Activated CD8-positive, alpha-beta memory T cell treated with anti-CD3 and anti-CD28 coated beads for 24 hours (primary cell): Measurements from ENCODE around the gene TANGO2.
"Not testable (repeated sequence)": the region's sequence is repeated elsewhere in the genome, so short reads cannot be mapped to it uniquely, and the experiment has no call there.

Experiments used
- DNase-seq: peaks from one replicate; pipeline ENCODE4 v3.0.0-alpha.2; 2020

TANGO2 gene

DNA sequence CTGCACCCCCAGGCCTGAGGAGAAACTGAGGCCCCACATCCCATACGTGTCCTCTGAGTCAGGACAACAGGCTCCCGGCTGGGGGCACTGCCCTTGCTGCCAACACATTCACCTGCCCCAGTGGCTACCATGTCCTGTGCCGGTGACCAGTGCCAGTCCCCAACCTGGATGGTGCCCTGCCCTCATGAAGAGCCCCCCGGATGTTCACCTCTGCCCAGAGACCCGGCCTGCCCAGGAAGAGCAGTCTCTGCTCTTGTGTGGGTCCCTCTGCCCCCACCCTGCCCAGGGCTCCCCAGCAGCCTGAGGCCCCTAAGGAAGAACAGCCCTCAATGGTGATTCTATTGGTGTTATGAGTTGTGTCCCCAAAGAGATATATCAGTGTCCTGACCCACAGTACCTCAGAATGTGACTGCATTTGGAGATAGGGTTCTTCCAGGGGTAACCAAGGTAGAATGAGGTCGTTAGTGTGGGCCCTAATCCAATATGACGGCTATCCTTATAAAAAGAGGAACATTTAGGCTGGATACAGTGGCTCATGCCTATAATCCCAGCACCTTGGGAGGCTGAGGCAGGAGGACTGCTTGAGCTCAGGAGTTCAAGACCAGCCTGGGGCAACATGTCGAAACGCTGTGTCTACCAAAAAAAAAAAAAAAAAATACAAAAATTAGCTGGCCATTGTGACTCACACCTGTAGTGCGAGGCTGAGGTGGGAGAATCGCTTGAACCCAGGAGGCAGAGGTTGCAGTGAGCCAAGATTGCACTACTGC is 45.9 kb downstream of the TANGO2 start:
- no peak for DNase-seq

DNA sequence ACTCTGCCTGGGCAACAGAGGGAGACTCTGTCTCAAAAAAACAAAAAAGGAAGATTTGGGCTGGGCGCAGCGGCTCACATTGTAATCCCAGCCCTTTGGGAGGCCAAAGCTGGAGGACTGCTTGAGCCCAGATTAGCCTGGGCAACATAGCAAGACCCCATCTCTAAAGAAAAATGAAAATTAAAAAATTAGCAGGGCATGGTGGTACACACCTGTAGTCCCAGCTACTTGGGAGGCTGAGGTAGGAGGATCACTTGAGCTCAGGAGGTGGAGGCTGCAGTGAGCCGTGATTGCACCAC is 46.4 kb downstream of the TANGO2 start:
- DNase-seq = not testable (repeated sequence)

DNA sequence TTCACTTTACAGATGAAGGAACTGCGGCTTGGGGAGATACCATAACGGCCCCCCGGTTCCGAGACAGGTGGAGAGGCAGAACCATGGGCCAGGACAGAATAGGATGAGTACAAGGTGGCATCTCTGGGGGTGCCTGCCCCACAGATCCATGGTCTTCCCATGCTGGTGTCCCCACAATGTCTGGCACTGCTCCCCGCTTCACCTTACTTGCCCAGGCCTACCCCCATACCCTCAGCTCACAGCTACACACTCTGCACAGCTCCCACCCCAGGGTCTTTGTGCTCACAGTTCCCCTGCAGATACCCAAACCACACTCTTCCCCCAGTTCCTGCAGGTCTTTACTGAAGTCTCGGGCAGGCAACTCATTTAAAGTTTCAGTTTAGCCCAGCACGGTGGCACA is 47.7 kb downstream of the TANGO2 start:
- no peak for DNase-seq

DNA sequence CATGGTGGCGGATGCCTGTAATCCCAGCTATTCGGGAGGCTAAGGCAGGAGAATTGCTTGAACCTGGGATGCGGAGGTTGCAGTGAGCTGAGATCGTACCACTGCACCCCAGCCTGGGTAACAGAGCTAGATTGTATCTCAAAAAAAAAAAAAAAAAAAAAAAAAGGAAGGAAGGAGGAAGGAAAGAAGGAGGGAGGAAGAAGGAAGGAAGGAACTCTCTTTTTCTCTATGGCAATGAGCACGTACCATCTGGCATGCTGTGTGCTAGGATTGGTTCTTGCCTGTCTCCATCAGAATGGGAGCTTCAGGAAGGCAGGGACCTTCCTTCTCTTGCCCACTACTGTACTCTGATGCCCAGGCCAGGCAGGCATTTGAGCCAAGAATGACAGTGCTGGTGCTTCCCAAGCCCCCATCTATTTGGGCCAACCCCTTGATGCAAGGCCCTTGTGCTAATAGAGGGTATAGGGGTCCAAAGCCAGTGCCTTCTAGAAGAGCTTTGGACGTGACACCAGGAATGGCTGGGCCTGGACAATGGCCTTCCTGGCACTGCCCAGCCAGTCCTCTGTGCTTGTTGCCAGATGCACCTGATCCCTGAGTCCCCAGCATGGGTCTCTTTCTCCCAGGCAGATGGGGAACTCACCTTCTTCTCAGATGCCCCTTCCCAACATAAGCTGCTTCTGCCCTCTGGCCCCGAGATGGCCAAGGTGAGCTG is 48.6 kb downstream of the TANGO2 start:
- no peak for DNase-seq

DNA sequence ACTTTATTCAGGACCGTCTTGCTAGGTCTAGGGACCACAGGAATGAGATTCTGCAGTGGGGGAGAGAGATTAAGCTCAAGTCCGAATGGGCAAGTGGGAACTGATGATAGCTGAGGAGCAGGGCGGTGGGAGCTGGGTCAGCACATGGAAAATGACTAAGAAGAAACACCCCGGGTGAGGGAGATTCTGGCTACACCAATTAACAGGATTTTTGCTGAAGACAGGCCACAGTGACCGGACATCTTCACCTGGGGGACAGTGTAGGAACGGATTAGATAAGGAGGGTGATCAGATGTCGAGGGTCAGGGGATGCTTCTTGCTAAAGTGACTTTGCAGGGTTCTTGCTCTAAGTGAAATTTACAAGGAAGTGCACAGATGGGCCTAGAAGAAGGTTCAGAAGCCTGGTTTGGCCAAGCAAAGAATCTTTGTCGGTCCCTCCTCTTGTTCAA is 50.6 kb downstream of the TANGO2 start:
- DNase-seq = no peak

DNA sequence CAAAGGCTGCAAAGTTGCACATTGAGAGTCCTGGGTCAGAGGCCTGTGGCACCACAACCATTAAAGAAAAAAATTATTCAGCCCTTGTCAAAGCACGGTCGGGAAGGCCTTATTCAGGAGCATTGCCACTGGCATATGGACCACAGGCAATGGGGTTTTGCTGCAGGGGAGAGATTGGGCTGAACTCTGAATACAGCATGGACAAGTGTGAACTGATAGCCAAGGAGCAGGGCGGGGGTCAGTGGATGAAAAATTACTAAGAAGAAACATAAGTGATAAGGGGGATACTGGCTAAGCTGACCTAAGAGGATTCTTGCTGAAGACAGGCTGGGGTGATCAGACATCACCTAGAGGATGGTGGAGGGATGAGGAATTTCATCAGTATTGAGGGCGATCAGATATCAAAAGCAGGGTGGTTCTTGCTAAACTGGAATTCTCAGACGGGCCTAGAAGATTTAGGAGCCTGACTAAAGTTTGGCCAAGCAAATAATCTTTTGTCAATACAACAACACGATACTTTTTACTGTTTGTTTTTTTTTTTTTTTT is 55.8 kb downstream of the TANGO2 start:
- DNase-seq = no peak

DNA sequence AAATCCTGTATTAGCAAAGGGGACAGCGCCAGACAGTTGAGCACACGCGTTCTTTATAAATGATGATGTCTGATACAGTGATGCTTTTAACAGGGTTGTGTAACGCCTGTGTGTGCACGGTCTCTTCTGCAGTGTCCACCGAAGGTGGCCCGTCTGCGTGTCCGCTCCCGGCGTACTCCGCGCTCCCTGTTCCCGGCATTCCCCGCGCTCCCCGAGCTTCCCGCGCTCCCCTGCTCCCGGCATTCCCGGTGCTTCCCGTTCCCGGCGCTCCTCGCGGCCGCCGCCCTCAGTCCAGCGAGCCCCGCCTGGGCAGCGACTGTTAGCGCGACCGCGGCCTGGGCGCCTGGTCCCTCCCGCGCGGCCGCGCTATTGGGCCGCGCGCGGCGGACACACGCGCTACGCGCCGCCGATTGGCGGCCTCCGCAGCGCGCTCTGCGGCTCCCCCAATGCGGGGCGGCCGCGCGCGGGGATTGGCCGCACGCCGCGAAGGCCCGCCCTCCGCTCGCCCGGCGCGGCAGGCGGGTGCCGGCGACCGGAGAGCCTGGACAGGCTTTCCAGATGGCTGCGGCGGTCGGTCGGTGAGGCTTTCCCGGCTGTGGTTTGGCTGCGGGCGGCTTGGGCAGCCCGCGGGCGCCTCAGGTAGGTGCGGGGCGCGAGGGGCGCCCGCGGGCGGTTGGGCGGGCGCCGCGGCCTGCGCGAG is 59.0 kb downstream of the TANGO2 start, which contains the start of gene DGCR8:
DGCR8 (plus strand) TSS at position 497 of the 700 bp plus-strand sequence. CDS start 5,723 bp downstream, outside the sequence.
- peak; percentile 89 for DNase-seq

DNA sequence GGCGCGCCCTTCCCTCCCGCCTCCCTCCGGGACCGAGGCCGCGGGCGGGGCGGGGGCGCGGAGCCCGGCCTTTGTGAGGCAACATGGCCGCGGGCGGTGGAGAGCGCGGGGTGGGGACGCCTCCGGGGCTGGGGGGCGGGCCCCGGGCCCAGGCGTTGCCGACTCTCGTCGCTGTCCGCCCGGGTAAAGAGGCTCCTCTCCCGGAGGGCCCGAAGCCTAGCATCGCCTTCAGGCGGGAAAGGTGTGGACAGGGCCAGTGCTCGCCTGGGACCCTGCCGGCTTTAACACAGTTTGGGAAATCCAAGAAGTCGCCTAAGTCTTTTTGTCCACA is 59.5 kb downstream of the TANGO2 start:
- no peak for DNase-seq

DNA sequence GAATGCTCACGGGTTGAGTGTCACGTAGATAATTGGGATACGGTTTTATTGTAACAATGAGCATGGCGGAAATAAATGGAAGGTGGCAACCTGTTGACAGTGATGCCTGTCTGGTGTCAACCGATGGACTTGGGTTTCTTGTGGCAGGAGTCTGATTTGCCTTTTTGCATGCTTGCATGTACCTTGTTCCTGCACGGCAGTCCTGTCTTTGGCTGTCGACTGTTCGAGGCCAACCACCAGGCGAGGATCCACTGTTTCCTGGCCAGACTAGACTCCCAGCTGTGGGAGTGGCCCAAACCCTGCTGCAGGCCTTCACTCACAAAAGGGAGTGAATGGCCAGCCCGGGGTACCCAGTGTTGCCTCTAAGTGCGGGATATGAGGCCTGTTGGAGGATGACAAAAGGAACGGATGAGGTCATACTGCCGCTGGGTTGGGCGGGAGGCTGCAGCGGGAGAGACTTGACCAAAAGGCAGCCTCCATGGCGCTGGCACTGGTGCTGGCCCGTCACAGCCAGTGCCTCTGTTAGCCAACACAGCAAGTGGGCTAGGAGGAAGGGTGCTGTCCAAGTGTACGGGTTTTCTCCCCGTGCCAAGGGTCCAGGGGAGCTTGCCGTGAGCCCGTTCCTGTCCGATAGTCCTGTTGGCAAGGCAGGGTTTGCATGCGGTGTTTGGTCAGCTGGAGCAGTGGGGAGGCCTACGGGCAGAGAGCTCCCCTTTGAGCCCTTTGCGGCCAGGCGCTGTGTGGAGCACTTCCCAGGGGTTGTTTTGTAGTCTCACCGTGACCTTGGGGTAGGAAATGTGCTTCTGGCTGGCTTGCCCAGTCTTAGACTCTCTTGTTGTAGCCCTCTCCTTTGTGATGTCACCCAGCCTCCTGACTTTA is 60.1 kb downstream of the TANGO2 start:
- DNase-seq = no peak

DNA sequence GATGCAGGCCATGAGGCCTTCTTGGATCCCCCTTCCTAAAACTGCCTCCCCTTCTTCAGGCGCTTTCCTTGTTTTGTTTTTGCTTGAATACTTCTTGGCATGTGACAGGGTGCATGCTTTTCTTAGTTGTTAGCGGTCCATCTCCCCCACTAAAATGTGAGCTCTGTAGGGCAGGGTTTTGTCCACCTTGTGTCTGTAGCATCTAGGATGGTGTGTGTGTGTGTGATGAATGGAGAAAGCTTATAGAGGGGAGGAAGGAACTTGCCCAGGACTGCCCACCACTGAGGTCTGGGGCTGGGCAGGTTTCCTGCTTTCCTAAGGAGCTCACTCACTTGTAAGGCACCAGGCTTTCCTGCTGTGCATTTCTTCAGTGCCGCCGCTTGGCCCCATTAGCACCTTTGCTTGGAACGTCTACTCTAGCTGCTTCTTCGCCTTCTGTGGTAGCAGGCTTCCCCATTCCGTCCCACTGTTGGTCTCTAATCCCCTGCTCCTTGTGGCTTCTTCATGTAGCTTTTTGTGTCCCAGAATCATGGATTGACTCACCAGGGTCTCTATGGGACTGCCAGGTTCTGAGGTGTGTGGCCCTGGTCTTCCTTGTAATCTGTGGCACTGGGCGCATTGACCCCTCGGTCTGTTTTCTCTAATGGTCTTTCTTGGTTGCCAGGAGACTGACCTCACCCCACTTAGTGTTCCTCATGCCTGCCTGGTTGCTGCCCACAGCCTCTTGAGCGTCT is 62.4 kb downstream of the TANGO2 start:
- no peak for DNase-seq

DNA sequence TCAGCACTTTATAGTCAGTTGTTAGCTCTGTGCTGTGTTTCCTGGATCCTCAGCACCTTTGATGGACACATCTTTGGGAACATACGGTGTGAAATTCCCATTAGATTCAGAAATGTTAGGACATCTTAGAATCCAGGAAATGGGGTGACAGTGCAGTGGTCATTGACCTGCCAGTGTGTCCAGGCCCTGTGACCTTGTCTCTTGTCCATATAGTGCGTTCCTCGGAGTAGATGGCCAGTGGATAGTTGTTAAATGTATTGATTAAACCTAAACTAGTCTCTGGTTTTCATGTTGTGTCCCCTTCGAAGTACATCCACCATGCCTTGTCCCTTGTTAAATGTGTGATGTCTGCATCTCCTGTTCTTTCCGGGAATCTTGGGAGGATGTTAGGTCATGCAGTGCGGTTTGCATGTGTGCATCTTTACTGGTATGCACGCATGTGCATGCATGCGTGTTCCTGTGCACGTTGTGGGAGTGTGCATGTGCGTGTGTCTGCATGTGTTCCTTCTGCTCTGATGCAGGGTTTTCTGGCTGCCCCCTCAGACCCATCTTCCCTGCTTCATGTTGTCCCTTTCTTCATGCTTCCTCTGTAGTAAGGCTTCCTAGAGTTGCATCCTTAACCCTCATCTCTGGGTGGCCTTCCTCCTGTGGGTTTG is 63.1 kb downstream of the TANGO2 start:
- DNase-seq = no peak

DNA sequence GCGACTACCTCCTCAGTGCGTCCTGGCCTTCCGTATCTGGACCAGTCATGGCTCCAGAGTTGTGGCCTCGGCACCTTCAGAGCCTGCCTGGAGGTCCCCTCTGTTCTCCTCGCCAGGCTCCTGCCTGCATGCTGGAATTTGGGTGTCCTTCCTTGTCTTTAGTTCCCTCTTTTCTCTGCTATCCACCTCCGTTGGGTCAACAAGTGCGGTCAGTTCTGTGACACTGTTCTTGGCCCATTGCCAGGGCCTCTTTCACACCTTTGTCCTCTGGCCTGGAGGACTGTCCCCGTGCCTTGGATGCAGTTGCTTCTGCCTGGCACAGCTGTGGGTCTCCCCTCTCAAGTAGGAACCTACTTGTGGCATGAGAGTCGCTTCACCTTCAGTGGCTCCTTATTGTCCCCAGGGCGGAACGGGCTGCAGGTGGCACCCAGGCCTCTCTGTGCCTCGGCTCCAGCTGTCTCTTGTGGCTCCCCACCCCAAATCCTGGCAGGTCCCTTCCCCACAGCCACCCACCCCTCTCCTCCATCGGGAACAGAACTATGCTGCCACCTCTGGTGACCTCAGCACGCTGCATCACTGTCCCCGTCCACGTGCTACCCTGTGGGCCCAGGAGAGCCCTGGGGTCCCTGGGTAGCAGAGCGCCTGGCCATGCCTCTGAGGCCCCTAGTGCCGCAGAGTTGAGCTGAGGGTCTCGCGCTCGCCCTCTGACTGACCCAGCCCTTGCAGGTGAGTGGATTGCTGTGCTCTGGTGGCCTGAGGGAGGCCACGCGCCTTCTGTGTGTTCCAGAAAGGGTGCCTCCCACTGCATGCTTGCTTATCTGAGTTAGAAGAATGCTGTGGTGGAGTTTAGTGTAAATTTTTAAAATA is 63.9 kb downstream of the TANGO2 start:
- no peak for DNase-seq

DNA sequence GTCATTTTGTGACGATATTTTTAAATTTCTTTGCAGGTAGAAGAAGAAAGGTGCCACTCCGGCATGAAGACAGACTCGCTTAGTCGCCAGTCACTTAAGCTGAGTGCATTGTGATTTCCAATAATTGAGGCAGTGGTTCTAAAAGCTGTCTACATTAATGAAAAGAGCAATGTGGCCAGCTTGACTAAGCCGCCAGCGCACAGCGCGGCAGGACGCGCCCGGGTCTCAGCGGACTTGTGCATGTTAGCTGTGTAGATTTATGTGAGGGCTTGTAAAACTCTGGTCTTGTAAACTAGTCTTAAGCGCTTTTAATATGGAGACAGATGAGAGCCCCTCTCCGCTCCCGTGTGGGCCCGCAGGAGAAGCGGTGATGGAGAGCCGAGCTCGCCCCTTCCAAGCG is 64.7 kb downstream of the TANGO2 start:
- DNase-seq = no peak

DNA sequence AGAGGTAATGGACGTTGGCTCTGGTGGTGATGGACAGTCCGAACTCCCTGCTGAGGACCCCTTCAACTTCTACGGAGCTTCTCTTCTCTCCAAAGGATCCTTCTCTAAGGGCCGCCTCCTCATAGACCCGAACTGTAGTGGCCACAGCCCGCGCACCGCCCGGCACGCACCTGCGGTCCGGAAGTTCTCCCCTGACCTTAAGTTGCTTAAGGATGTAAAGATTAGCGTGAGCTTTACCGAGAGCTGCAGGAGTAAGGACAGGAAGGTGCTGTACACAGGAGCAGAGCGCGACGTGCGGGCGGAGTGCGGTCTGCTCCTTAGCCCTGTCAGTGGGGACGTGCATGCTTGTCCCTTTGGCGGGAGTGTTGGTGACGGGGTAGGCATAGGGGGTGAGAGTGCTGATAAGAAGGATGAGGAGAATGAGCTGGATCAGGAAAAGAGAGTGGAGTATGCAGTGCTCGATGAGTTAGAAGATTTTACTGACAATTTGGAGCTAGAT is 65.2 kb downstream of the TANGO2 start:
- no peak for DNase-seq

DNA sequence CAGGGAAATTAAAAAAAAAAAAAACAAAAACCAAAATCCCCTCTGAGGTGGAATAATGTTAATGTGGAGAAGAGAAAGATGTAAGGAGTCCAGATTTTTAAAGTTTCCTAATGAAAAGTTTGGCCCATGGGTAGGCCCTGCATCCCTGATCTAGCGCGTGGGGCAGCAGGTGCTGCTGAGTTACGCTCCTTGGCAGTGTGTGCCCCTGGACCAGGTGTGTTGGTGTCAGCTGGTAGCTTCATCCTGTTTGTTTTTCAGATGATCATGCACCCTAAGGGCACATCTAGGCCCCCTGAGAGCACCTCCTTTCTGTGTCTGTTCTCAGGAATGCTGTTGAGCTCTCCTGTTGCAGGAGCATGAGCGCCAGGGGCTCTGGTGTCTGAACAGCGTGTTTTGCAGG is 65.9 kb downstream of the TANGO2 start:
- DNase-seq = no peak

DNA sequence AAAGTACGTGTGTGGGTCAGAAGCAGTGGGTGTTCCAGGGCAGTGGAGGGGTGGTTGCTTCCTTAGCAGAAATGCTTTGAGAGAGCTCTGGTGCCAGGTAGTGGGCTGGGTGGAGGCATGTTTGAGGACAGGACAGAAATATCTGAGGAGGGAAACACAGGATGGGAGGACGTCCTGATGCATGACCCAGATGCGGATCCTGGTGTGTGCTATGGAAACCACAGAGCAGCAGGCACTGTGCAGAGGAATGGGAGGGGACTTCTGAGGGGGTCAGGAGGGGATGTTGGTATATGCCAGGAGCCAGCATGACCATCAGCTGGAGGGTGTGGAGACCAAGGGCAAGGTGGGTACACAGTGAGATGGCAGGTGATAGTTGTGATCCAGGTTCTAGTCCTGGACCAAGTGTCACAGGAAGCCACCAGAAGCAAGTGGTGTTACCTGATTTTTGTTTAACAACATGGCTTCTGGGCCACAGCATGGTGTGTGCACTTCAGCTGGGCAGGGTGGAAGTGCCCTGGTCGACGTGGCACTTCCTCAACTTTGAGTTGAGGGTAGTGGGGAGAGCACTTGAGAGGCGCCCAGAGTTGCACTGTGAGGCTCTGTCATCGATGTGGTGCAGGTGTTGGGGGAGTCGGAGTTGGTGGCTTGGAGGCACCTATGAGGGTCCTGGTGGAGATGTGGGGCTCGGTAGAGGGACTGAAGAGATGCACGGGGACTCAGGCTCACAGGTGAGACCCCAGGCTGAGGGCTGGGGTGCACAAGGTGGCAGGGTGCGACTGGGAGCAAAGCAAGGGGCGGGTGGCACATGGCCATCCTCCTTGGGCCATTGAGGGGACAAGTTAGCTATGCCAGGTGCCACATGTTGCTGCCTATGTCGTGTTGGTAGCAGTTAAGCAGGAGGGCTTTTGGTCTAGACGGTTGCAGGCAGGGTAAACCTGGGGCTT is 66.7 kb downstream of the TANGO2 start:
- DNase-seq = no peak

DNA sequence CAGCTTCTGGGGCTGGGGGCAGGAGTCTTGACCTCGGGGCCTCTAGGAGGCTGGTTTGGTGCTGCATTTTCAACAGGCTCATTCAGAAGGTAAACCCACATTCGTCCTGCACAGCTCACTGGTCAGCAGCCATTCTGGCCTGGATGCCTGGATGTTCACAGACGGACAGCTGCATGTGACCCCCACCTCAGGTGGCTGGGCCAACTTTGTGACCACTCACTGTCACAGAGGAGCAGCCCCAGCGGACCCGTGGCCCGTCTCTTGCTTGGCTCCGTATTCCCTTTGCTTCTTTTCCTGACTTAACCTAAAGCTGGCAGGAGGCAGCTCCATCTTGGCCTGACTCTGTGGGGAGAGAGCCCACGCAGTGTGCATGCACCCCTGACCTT is 67.3 kb downstream of the TANGO2 start:
- no peak for DNase-seq

DNA sequence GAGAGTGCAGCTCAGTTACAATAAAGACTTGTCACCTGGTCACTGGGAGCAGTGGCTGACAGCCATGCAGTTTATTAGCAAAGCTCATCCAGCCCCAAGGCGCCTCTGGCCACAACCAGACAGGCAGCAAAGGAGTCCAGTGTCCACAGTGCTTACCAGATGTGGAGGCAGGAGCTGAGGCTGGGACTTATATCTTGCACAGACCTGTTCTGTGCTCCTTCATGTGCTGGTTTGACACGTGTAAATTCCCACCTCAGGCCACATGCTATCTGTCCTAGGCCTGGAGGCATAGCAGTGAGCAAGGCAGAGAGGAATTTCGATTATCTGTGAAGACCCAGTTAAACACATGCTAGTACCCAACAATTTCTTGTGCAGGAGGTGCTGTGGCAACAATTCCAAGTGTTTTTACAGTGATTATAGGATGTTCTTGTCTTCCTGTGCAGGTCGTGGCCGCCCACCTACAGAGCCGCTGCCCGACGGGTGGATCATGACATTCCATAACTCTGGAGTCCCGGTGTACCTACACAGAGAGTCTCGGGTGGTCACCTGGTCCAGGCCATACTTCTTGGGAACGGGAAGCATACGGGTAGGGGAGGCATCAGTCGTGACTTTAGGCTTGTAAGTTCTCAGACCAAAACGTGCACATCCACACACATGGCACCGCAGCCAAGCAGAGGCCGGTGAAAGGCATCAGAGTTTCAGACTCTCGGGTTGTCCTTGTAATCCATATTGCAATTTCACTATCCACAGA is 68.5 kb downstream of the TANGO2 start:
- DNase-seq = no peak
